ENCODE measurements around the gene MDM4. TPM values are rescaled to one million over a fixed set of nuclear protein-coding genes. Genes with fewer than 3 reads are reported as not detected.
"Not testable (repeated sequence)": the region's sequence is repeated elsewhere in the genome, so short reads cannot be mapped to it uniquely, and the experiment has no call there.

MDM4 gene
- total RNA-seq: 145 TPM

- peak; percentile 94 for DNase-seq (ENCODE audit: low spot score)
Observed at GRCh38 chr1:204516180-204516879, at the start of gene MDM4. Gene MDM4, plus strand, starts transcription at chr1:204516406. Its CDS starts 9,113 bp downstream, at chr1:204525519.

- no peak for DNase-seq (ENCODE audit: low spot score)
Observed at GRCh38 chr1:204466416-204467405, 49.5 kb upstream of the MDM4 start.

- DNase-seq (ENCODE audit: low spot score): no peak
Observed at GRCh38 chr1:204468206-204468605, 48.0 kb upstream of the MDM4 start.

- no peak for DNase-seq (ENCODE audit: low spot score)
Observed at GRCh38 chr1:204468766-204469302, 47.4 kb upstream of the MDM4 start.

- no peak for DNase-seq (ENCODE audit: low spot score)
Observed at GRCh38 chr1:204469304-204469703, 46.9 kb upstream of the MDM4 start.

- DNase-seq (ENCODE audit: low spot score): no peak
Observed at GRCh38 chr1:204471687-204472086, 44.5 kb upstream of the MDM4 start.

- DNase-seq (ENCODE audit: low spot score): no peak
Observed at GRCh38 chr1:204472660-204473059, 43.5 kb upstream of the MDM4 start.

GRCh38 chr1:204473400-204473965 lies 42.7 kb upstream of the MDM4 start:
- DNase-seq (ENCODE audit: low spot score): no peak

GRCh38 chr1:204475656-204476432 lies 40.4 kb upstream of the MDM4 start:
- no peak for DNase-seq (ENCODE audit: low spot score)

GRCh38 chr1:204476563-204476962 lies 39.6 kb upstream of the MDM4 start:
- DNase-seq (ENCODE audit: low spot score): no peak

- no peak for DNase-seq (ENCODE audit: low spot score)
Observed at GRCh38 chr1:204477036-204477740, 39.0 kb upstream of the MDM4 start.

- no peak for DNase-seq (ENCODE audit: low spot score)
Observed at GRCh38 chr1:204478172-204478899, 37.9 kb upstream of the MDM4 start.

- no peak for DNase-seq (ENCODE audit: low spot score)
Observed at GRCh38 chr1:204478921-204479320, 37.3 kb upstream of the MDM4 start.

- DNase-seq (ENCODE audit: low spot score): no peak
Observed at GRCh38 chr1:204479387-204480136, 36.6 kb upstream of the MDM4 start.

- no peak for DNase-seq (ENCODE audit: low spot score)
Observed at GRCh38 chr1:204480515-204480914, 35.7 kb upstream of the MDM4 start.

- DNase-seq (ENCODE audit: low spot score): no peak
Observed at GRCh38 chr1:204483791-204484190, 32.4 kb upstream of the MDM4 start.

GRCh38 chr1:204486513-204487255 lies 29.5 kb upstream of the MDM4 start:
- not testable (repeated sequence) for DNase-seq (ENCODE audit: low spot score)

- DNase-seq (ENCODE audit: low spot score): no peak
Observed at GRCh38 chr1:204487256-204487615, 29.0 kb upstream of the MDM4 start.

GRCh38 chr1:204491655-204492054 lies 24.6 kb upstream of the MDM4 start:
- DNase-seq (ENCODE audit: low spot score): no peak

Data from ureter (tissue), 1 donor.